ENCODE data around the gene LIME1. TPM values are rescaled to one million over a fixed set of nuclear protein-coding genes. Genes with fewer than 3 reads are reported as not detected.
A peak's percentile ranks its signal among the peaks of the same experiment; 100 is the strongest.

LIME1 gene
- total RNA-seq, 1 experiment from 2014 or later: 7.7 TPM

DNA sequence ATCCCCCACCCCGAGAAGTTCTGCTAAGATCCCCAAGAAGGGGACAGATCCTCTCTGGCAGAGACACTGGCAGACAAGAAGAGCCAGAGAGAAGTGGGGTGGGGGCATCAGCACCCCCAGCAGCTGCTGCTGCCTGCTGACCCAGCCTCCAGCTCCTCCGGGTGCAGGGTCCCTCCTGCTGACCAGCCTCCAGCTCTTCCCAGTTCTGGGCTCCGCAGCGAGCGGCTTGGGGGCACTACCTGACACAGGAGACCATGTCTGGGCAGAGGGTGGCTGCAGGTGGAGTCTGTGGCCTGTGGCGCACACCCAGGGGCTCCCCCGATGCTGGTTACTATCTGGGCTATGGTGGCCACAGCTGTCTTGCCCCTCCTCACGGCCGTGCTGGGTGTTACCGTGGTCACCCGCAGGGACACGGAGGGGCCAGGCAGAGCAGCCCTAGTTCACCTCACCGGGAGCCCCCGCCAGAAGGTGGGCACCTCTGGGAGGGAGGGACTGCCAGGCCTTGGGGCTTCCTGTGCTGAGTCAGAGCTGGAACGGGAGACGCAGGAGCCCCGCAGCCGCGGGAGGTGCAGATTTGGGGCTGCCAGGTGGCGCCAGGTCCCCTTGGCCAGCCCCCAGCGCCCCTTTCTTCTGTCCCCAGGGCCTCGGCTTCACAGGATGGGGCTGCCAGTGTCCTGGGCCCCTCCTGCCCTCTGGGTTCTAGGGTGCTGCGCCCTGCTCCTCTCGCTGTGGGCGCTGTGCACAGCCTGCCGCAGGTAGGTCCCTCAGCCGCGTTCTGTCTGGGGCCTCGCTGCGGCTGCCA is 630 bp downstream of the LIME1 start:
- Histone ChIP-seq H3K4me3 (ENCODE audit: insufficient read depth, low read depth, low read length) (peak overlapping the region; percentile 12), H3K27me3 (ENCODE audit: control insufficient read depth, insufficient read depth, low read length) (0 out of 2 replicates have a peak, but pooled peaks cover 2% of the 10 kb centered on the region), H3K36me3 (replicated peaks; ENCODE audit: control insufficient read depth, insufficient read depth, low read length) (peaks cover 4% of the 10 kb centered on the region)
- DNase-seq: peak; percentile 73

DNA sequence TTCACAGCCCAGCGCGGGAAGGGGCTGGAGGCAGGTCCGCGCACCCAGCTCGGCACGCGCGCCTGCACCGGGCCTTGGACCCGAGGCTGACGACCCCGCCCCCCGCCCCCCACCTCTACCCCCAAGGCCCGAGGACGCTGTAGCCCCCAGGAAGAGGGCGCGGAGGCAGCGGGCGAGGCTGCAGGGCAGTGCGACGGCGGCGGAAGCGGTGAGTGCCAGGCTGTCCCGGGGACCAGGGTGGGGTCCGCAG is 1.2 kb downstream of the LIME1 start:
- Histone ChIP-seq H3K36me3 (replicated peaks; ENCODE audit: control insufficient read depth, insufficient read depth, low read length) (peaks cover 4% of the 10 kb centered on the region), H3K4me3 (ENCODE audit: insufficient read depth, low read depth, low read length) (peak overlapping the region; percentile 37), H3K27me3 (ENCODE audit: control insufficient read depth, insufficient read depth, low read length) (0 out of 2 replicates have a peak, but pooled peaks cover 2% of the 10 kb centered on the region)
- peak; percentile 76 for DNase-seq

DNA sequence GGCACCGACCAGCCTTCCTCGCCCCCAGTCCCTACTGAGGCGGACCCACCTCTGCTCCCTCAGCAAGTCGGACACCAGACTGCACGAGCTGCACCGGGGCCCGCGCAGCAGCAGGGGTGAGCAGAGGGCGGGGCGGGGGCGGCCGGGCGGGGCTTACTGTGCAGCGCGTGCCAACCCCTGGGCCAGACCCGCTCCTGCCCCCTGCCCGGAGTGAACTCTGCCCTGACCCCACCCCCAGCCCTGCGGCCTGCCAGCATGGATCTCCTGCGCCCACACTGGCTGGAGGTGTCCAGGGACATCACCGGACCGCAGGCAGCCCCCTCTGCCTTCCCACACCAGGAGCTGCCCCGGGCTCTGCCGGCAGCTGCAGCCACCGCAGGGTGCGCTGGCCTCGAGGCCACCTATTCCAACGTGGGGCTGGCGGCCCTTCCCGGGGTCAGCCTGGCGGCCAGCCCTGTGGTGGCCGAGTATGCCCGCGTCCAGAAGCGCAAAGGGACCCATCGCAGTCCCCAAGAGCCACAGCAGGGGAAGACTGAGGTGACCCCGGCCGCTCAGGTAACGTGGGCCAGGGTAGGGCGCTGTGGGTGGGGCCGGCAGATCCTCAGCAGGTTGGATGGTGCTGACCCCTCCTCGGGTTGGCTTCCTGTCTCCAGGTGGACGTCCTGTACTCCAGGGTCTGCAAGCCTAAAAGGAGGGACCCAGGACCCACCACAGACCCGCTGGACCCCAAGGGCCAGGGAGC is 1.7 kb downstream of the LIME1 start:
- Histone ChIP-seq H3K36me3 (replicated peaks; ENCODE audit: control insufficient read depth, insufficient read depth, low read length) (peaks cover 2% of the 10 kb centered on the region; the same call in 1 of the 2 replicates), H3K4me3 (ENCODE audit: insufficient read depth, low read depth, low read length) (peak overlapping the region; percentile 37), H3K27me3 (ENCODE audit: control insufficient read depth, insufficient read depth, low read length) (0 out of 2 replicates have a peak, but pooled peaks cover 2% of the 10 kb centered on the region)
- DNase-seq: peak; percentile 76

DNA sequence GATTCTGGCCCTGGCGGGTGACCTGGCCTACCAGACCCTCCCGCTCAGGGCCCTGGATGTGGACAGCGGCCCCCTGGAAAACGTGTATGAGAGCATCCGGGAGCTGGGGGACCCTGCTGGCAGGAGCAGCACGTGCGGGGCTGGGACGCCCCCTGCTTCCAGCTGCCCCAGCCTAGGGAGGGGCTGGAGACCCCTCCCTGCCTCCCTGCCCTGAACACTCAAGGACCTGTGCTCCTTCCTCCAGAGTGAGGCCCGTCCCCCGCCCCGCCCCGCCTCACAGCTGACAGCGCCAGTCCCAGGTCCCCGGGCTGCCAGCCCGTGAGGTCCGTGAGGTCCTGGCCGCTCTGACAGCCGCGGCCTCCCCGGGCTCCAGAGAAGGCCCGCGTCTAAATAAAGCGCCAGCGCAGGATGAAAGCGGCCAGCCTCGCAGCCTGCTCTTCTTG is 2.2 kb downstream of the LIME1 start:
- Histone ChIP-seq H3K36me3 (replicated peaks; ENCODE audit: control insufficient read depth, insufficient read depth, low read length) (peaks cover 2% of the 10 kb centered on the region; the same call in 1 of the 2 replicates), H3K4me3 (ENCODE audit: insufficient read depth, low read depth, low read length) (peak overlapping the region; percentile 53), H3K27me3 (ENCODE audit: control insufficient read depth, insufficient read depth, low read length) (0 out of 2 replicates have a peak, but pooled peaks cover 2% of the 10 kb centered on the region)
- DNase-seq: no peak

DNA sequence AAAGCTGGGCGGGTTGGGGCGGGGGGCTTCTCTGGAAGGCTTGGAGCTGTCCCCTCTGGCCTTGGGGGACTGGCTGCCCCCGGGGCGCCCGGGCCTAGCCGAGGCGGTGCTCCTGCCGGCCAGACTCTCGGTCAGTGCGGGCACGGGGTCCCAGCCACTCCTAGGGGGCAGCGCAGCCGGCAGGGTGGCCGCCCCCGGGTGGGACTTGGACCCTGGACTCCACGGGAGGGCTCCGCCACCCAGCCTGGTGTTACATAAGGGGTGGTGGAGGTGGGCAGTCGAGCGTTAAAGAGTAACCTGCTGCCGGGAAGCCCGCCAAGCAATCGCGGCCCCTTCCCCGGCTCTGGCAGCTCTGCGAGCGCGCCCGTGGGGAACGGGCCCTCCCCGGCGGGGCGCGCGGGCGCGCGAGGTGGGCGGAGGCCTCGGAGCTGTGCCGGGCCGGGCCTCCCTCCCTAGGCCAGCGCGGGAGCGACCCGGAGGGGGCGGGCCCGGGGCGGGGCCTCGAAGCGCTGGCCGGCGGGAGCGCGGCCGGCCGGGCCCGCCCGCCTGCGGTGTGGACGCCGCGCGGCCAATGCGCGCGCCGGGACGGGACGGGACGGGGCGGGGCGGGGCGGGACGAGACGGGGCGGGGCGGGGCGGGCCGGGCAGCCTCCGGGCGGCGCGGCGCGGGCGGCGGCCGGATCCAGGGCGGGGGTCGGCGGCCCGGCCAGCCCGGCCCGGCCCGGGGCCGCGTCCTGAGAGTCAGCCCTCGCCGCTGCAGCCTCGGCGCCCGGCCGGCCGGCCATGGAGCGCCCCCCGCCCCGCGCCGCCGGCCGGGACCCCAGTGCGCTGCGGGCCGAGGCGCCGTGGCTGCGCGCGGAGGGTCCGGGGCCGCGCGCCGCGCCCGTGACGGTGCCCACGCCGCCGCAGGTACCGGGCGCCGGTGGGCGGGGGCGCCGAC is 2.9 kb downstream of the LIME1 start, which contains the start of gene SLC2A4RG:
SLC2A4RG (plus strand) TSS at position 647 of the 940 bp plus-strand sequence; CDS start at position 784, 137 bp downstream.
- Histone ChIP-seq H3K36me3 (replicated peaks; ENCODE audit: control insufficient read depth, insufficient read depth, low read length) (peaks cover 1% of the 10 kb centered on the region; the same call in 1 of the 2 replicates), H3K27me3 (ENCODE audit: control insufficient read depth, insufficient read depth, low read length) (0 out of 2 replicates have a peak, but pooled peaks cover 2% of the 10 kb centered on the region), H3K4me3 (ENCODE audit: insufficient read depth, low read depth, low read length) (peak within 1 kb of the TSS; percentile 75)
- DNase-seq: peak; percentile 100

DNA sequence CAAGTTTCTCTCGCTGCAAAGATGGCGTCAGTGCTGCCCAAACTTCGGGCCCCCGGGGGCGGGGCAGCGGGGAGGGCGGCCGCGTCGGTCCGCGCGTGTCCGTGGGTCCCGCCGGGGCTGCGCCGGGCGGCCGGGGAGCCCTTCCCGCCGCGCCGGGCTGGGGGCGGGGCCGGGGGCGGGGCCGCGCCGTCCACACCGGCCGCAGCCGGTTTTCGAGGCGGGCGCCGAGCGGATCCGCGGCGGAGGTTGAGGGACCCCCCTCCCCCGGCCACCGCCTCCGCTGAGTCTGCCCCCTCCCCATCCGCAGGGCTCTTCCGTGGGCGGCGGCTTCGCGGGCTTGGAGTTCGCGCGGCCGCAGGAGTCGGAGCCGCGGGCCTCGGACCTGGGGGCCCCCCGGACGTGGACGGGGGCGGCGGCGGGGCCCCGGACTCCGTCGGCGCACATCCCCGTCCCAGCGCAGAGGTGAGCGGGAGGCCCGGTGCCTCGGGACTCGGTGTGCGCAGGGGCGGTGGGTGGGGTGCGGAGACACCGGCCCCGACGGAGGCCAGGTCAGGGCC is 3.7 kb downstream of the LIME1 start:
- Histone ChIP-seq H3K27me3 (ENCODE audit: control insufficient read depth, insufficient read depth, low read length) (0 out of 2 replicates have a peak, but pooled peaks cover 2% of the 10 kb centered on the region), H3K36me3 (replicated peaks; ENCODE audit: control insufficient read depth, insufficient read depth, low read length) (no peaks in the 10 kb centered on the region; the same call in 1 of the 2 replicates), H3K4me3 (ENCODE audit: insufficient read depth, low read depth, low read length) (peak overlapping the region; percentile 75)
- peak; percentile 97 for DNase-seq

DNA sequence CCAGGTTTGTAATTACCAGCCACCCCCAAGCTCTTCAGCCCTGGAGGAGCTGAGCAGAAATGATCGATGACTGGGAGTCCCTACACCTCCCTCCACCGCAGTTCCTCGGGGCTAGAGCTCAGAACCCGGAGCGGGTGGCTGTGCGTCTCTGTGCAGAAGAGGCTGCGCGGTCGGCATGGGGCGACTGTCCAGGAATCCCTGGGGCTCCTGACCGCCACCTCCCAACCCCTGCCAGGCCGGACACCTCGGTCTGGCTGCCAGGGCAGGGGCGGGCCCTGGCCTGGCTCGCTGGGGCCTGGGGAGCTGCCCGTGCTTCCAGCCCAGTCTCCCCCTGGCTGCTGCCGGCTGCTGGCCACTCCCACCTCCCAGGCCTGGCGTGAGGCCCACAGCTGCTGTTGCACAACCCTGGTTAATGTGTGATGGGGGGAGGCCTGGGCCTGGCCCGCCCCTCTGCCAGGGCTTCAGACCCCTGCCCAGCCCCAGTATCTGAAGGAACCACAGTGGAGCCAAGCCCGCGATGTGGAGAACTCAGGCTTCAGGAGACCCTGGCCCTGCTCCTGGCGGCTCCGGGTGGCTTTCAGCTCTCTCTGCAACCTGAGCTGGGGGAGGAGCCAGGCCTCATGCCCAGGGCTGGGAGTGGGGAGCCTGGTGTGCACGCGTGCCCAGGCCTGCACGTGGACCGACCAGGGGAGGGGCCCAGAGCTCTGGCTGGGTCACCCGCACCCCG is 4.3 kb downstream of the LIME1 start:
- Histone ChIP-seq H3K27me3 (ENCODE audit: control insufficient read depth, insufficient read depth, low read length) (0 out of 2 replicates have a peak, but pooled peaks cover 2% of the 10 kb centered on the region), H3K4me3 (ENCODE audit: insufficient read depth, low read depth, low read length) (peak overlapping the region; percentile 75), H3K36me3 (replicated peaks; ENCODE audit: control insufficient read depth, insufficient read depth, low read length) (no peaks in the 10 kb centered on the region; the same call in 1 of the 2 replicates)
- peak; percentile 96 for DNase-seq

DNA sequence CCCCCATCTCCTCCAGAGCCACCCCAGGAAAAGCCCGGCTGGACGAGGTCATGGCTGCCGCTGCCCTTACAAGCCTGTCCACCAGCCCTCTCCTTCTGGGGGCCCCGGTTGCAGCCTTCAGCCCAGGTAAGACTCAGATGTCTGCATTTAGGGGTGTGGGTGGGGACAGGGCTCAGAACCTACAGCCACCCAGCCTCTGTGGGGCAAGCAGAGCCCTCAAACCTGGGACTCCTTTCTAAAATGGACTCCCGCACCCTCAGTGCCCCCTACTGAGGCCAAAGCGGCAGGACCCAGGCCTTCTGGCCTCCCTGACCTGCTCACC is 4.9 kb downstream of the LIME1 start:
- DNase-seq: no peak
- Histone ChIP-seq H3K36me3 (replicated peaks; ENCODE audit: control insufficient read depth, insufficient read depth, low read length) (no peaks in the 10 kb centered on the region; the same call in 1 of the 2 replicates), H3K27me3 (ENCODE audit: control insufficient read depth, insufficient read depth, low read length) (0 out of 2 replicates have a peak, but pooled peaks cover 2% of the 10 kb centered on the region), H3K4me3 (ENCODE audit: insufficient read depth, low read depth, low read length) (no peak overlapping the region; the same call in 1 of the 2 replicates)

DNA sequence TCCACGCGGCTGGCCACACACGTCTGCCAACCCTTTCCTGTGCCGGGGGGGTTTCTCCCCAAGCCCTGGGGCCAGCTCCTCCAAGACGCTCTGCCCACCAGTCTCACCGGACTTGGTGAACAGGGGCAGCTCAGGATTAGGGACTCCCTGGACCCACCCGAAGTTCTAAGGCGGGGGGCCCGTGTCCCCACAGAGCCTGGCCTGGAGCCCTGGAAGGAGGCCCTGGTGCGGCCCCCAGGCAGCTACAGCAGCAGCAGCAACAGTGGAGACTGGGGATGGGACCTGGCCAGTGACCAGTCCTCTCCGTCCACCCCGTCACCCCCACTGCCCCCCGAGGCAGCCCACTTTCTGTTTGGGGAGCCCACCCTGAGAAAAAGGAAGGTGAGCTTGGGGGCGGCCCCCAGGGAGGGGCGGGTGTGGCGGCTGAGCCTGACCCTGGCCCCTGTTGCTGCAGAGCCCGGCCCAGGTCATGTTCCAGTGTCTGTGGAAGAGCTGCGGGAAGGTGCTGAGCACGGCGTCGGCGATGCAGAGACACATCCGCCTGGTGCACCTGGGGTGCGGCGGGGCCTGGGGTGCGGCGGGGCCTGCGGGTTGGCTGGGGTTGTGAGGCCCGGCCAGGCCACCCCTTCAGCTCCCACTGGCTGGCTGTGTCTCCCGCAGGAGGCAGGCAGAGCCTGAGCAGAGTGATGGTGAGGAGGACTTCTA is 5.4 kb downstream of the LIME1 start:
- no peak overlapping the region for H3K4me3 ChIP-seq (ENCODE audit: insufficient read depth, low read depth, low read length)
- peaks cover 1% of the 10 kb centered on the region; the same call in 1 of the 2 replicates for H3K36me3 ChIP-seq (replicated peaks; ENCODE audit: control insufficient read depth, insufficient read depth, low read length)
- H3K27me3 ChIP-seq (ENCODE audit: control insufficient read depth, insufficient read depth, low read length): 0 out of 2 replicates have a peak, but pooled peaks cover 2% of the 10 kb centered on the region
- DNase-seq: peak; percentile 66

DNA sequence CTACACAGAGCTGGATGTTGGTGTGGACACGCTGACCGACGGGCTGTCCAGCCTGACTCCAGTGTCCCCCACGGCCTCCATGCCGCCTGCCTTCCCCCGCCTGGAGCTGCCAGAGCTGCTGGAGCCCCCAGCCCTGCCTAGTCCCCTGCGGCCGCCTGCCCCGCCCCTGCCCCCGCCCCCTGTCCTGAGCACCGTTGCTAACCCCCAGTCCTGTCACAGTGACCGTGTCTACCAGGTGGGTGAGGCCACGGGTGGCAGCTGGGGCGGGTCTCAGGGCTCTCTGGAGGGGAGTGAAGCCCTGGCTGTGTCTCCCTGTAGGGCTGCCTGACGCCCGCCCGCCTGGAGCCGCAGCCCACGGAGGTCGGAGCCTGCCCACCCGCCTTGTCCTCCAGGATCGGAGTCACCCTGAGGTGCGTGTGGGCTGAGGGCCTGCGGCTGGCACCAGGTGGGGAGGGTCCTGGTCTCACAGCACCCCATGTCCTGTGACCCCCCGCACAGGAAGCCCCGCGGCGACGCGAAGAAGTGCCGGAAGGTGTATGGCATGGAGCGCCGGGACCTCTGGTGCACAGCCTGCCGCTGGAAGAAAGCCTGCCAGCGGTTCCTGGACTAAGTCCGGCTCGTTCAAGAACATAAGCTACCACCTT is 6.0 kb downstream of the LIME1 start:
- H3K36me3 ChIP-seq (replicated peaks; ENCODE audit: control insufficient read depth, insufficient read depth, low read length): peaks cover 1% of the 10 kb centered on the region; the same call in 1 of the 2 replicates
- 0 out of 2 replicates have a peak, but pooled peaks cover 2% of the 10 kb centered on the region for H3K27me3 ChIP-seq (ENCODE audit: control insufficient read depth, insufficient read depth, low read length)
- H3K4me3 ChIP-seq (ENCODE audit: insufficient read depth, low read depth, low read length): no peak overlapping the region
- peak; percentile 64 for DNase-seq

DNA sequence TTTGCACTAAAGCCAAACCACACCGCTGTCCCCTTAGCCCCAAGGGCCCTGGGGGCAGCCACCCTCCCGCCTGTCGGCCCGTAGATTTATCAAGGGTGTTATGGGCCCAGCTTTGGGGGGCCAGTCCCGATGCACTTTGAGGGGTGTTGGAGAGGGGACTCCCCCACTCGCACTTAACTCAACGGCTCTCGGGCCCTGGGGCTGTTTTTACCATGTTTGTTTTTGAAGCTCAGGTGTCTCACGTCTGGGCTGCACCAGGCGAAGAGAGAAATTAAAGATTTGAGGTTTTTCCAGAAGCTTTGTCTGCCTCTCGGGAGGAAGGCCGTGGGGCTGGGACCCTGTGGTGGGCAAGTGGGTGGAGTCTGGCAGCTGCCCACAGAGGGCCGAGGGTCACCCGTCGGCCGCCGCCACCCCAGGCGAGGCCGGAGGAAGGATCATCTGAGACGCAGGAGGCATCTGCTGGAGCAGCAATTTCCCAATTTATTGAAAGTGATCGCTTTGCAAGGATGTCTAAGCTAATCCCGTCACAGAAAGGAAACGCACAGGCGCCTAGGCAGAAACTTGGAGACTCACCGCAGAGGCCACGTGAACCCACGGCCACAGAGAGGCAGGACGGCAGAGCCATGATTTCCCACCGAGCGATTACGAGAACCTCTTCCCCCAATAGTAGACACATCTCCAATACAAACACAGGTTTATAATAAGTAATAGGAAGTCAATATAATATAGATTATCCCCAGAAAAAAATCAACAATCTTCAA is 6.9 kb downstream of the LIME1 start:
- peaks cover 1% of the 10 kb centered on the region; the same call in 1 of the 2 replicates for H3K36me3 ChIP-seq (replicated peaks; ENCODE audit: control insufficient read depth, insufficient read depth, low read length)
- H3K27me3 ChIP-seq (ENCODE audit: control insufficient read depth, insufficient read depth, low read length): 0 out of 2 replicates have a peak, but pooled peaks cover under 1% of the 10 kb centered on the region
- H3K4me3 ChIP-seq (ENCODE audit: insufficient read depth, low read depth, low read length): no peak overlapping the region
- peak; percentile 59 for DNase-seq

DNA sequence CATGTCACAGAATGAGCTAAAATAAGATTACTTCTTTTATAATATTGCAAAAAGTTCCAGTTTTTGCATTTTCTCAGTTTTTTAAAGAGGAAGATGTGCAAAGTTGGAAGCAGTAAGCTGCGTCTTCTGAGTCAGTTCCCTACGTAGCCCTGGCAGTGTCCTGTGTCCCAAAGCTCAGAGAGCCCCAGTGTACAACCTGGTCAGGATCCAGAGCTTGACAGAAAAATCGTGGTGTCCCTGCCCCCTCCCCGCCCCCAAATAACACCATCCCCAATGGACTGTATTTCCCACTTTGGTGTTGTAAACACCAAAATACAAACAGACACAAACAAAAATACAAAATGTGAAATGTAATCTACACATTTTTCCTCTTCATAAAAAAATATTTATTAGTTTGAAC is 7.7 kb downstream of the LIME1 start:
- no peak for DNase-seq
- Histone ChIP-seq H3K4me3 (ENCODE audit: insufficient read depth, low read depth, low read length) (no peak overlapping the region), H3K27me3 (ENCODE audit: control insufficient read depth, insufficient read depth, low read length) (no peaks in the 10 kb centered on the region), H3K36me3 (replicated peaks; ENCODE audit: control insufficient read depth, insufficient read depth, low read length) (peaks cover 1% of the 10 kb centered on the region; the same call in 1 of the 2 replicates)

All from H7 (cell line).